Mesothelial cell of epicardium (in vitro differentiated cells): ENCODE measurements around the gene NEBL. TPM values are rescaled to one million over a fixed set of nuclear protein-coding genes. Genes with fewer than 3 reads are reported as not detected.

Experiments used
- DNase-seq, 2 experiments: peaks; one replicate each; pipeline ENCODE4 v3.0.0; 2021; ENCODE audit warnings: low spot score in 2 of 2; ENCODE audit not compliant: unreplicated experiment in 2 of 2
- H3K27ac Mint-ChIP-seq: 2 replicates; pipeline ENCODE4 v1.8.0; 2021; ENCODE audit warnings: mixed read lengths
- H3K27me3 Mint-ChIP-seq: 2 replicates; pipeline ENCODE4 v1.8.0; 2021; ENCODE audit warnings: low read depth, mixed read lengths
- H3K36me3 Mint-ChIP-seq: 2 replicates; pipeline ENCODE4 v1.8.0; 2021; ENCODE audit warnings: mixed read lengths
- H3K4me1 Mint-ChIP-seq: 2 replicates; pipeline ENCODE4 v1.8.0; 2021; ENCODE audit warnings: mixed read lengths
- H3K4me3 Mint-ChIP-seq: 2 replicates; pipeline ENCODE4 v1.8.0; 2021; ENCODE audit warnings: mild to moderate bottlenecking, moderate library complexity, mixed read lengths
- H3K9me3 Mint-ChIP-seq: 2 replicates; pipeline ENCODE4 v1.8.0; 2021; ENCODE audit warnings: mixed read lengths
- CTCF ChIP-seq: fragments of 200-600 bp; sonication (generic); IDR thresholded peaks from one replicate; pipeline ENCODE4 v1.5.0; 2021; ENCODE audit warnings: antibody characterized with exemption; ENCODE audit not compliant: unreplicated experiment
- total RNA-seq: library from RNA; stranded (reverse); gene quantifications from 3 replicates; pipeline ENCODE4 v1.2.1, GENCODE V29; 2021

NEBL gene
- total RNA-seq, 1 donor from 2014 or later = 13.0 TPM

GRCh38 chr10:20765066-20765465 is 132.0 kb downstream of the NEBL start:
- Mint-ChIP-seq H3K36me3 (no peaks in the 10 kb centered on the region), H3K4me3 (no peak overlapping the region), H3K4me1 (peaks cover 35% of the 10 kb centered on the region), H3K27ac (no peak overlapping the region), H3K27me3 (no peaks in the 10 kb centered on the region), H3K9me3 (peaks cover 3% of the 10 kb centered on the region)
- no peak for TF ChIP-seq CTCF
- DNase-seq = no peak

- H3K9me3 Mint-ChIP-seq = peaks cover 12% of the 10 kb centered on the region
- no peak for DNase-seq
- H3K36me3 Mint-ChIP-seq = no peaks in the 10 kb centered on the region
- no peak for TF ChIP-seq CTCF
- no peak overlapping the region for H3K4me3 Mint-ChIP-seq
- H3K4me1 Mint-ChIP-seq = peaks cover 8% of the 10 kb centered on the region
- no peaks in the 10 kb centered on the region for H3K27me3 Mint-ChIP-seq
- no peak overlapping the region for H3K27ac Mint-ChIP-seq
These were observed 136.7 kb downstream of the NEBL start for GRCh38 chr10:20760460-20760859.

GRCh38 chr10:20748551-20748950 is 148.6 kb downstream of the NEBL start:
- TF ChIP-seq CTCF = no peak
- H3K27me3 Mint-ChIP-seq = no peaks in the 10 kb centered on the region

GRCh38 chr10:20747782-20748181 is 149.3 kb downstream of the NEBL start:
- DNase-seq = no peak
- H3K27me3 Mint-ChIP-seq = no peaks in the 10 kb centered on the region
- H3K4me1 Mint-ChIP-seq = peaks cover 17% of the 10 kb centered on the region
- no peak overlapping the region for H3K4me3 Mint-ChIP-seq
- no peak overlapping the region for H3K27ac Mint-ChIP-seq
- peaks cover 26% of the 10 kb centered on the region for H3K9me3 Mint-ChIP-seq
- no peak for TF ChIP-seq CTCF
- peaks cover 16% of the 10 kb centered on the region for H3K36me3 Mint-ChIP-seq

More at GRCh38 chr10:20748551-20748950, 148.6 kb downstream of the NEBL start:
- Mint-ChIP-seq H3K4me3 (no peak overlapping the region), H3K27ac (no peak overlapping the region), H3K9me3 (peaks cover 26% of the 10 kb centered on the region), H3K4me1 (peaks cover 13% of the 10 kb centered on the region), H3K36me3 (peaks cover 16% of the 10 kb centered on the region)
- DNase-seq = no peak

- Mint-ChIP-seq H3K9me3 (peaks cover 26% of the 10 kb centered on the region), H3K4me3 (no peak overlapping the region), H3K27me3 (no peaks in the 10 kb centered on the region), H3K27ac (no peak overlapping the region), H3K36me3 (peaks cover 16% of the 10 kb centered on the region), H3K4me1 (peaks cover 20% of the 10 kb centered on the region)
- DNase-seq = no peak
- TF ChIP-seq CTCF = no peak
These were observed 150.3 kb downstream of the NEBL start for GRCh38 chr10:20746856-20747255.
